Vagina (tissue), 2 donors: ENCODE results near the gene DNM3. TPM values are rescaled to one million over a fixed set of nuclear protein-coding genes. Genes with fewer than 3 reads are reported as not detected.
A peak's percentile ranks its signal among the peaks of the same experiment; 100 is the strongest.

Source experiments
- DNase-seq, 2 donors: peaks; one replicate each; pipeline ENCODE4 v3.0.0-alpha.2; 2017; ENCODE audit errors: extremely low spot score in 2 of 2
- H3K27ac ChIP-seq: fragments of 200-600 bp; sonication (generic); one replicate; pipeline ENCODE4 v1.5.1; 2019
- H3K27me3 ChIP-seq: fragments of 200-600 bp; sonication (generic); one replicate; pipeline ENCODE4 v1.5.1; 2019
- H3K36me3 ChIP-seq, 2 donors: fragments of 200-600 bp; sonication (generic); one replicate each; pipeline ENCODE4 v1.5.1; 2017 to 2019
- H3K4me1 ChIP-seq: fragments of 200-600 bp; sonication (generic); one replicate; pipeline ENCODE4 v1.5.1; 2019
- H3K4me3 ChIP-seq, 2 donors: fragments of 200-600 bp; sonication (generic); 1 replicate in 1 of 2; 2 replicates in 1 of 2; pipeline ENCODE4 v1.5.1; 2016 to 2019
- H3K9me3 ChIP-seq: fragments of 200-600 bp; sonication (generic); one replicate; pipeline ENCODE4 v1.5.1; 2019
- POLR2A ChIP-seq, 2 donors: fragments of 450-650 bp; IDR thresholded peaks; one replicate each; pipeline ENCODE4 v1.6.1; 2017; ENCODE audit warnings: antibody characterized with exemption in 2 of 2, mild to moderate bottlenecking in 2 of 2, moderate library complexity in 2 of 2
- POLR2AphosphoS5 ChIP-seq, 2 donors: sonication (generic); formaldehyde crosslinking; IDR thresholded peaks; one replicate each; pipeline ENCODE4 v1.9.0; 2017; ENCODE audit warnings: antibody characterized with exemption in 2 of 2, mild to moderate bottlenecking in 2 of 2, low read depth in 1 of 2; ENCODE audit not compliant: insufficient read depth in 1 of 2
- intact Hi-C: fragments of 100-400 bp; cut with DNase I; formaldehyde crosslinking; loops from one replicate; pipeline ENCODE4 v1.15.1; 2023
- total RNA-seq: library from RNA; depleted of rRNA; stranded (reverse); fragments of >200 nt; gene quantifications from one replicate; pipeline ENCODE4 v1.2.3, GENCODE V29; 2016
- TF ChIP-seq, protein P1 (sequence below), 3 experiments: fragments of 450-650 bp in 2 of 3; fragments of 200-600 bp in 1 of 3; sonication (generic) in 1 of 3; IDR thresholded peaks; one replicate each; pipeline ENCODE4 v1.5.1; 2017 to 2019; ENCODE audit warnings: antibody characterized with exemption in 3 of 3, mild to moderate bottlenecking in 2 of 3, moderate library complexity in 2 of 3

DNM3 gene
- total RNA-seq, 1 donor from 2014 or later = 15.5 TPM

DNA sequence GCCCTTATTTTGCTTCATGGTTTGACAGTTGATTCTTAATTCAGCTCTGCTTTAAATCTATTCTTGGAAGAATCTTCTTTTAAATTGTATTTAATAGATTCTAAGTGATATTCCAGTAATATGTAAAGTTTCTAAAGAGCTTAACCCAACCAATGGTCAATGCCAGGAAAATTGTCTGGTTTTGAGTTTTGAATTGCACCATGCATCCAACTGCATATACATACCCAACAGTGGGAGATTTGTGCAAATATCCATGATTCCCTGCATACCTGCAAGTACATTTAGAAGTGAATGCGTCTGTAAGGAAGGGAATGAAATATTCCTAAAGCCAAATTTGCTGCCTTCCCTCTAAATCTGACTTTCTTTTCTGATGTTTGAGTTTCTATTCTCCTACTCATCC lies 543.4 kb downstream of the DNM3 start:
- no peak for TF ChIP-seq POLR2AphosphoS5 (IDR thresholded peaks at IDR 0.05; ENCODE audit: insufficient read depth in 1 of 2, low read depth in 1 of 2)
- TF ChIP-seq, protein P1, sequence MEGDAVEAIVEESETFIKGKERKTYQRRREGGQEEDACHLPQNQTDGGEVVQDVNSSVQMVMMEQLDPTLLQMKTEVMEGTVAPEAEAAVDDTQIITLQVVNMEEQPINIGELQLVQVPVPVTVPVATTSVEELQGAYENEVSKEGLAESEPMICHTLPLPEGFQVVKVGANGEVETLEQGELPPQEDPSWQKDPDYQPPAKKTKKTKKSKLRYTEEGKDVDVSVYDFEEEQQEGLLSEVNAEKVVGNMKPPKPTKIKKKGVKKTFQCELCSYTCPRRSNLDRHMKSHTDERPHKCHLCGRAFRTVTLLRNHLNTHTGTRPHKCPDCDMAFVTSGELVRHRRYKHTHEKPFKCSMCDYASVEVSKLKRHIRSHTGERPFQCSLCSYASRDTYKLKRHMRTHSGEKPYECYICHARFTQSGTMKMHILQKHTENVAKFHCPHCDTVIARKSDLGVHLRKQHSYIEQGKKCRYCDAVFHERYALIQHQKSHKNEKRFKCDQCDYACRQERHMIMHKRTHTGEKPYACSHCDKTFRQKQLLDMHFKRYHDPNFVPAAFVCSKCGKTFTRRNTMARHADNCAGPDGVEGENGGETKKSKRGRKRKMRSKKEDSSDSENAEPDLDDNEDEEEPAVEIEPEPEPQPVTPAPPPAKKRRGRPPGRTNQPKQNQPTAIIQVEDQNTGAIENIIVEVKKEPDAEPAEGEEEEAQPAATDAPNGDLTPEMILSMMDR (IDR thresholded peaks at IDR 0.05) = no peak
- no peak for TF ChIP-seq POLR2A (IDR thresholded peaks at IDR 0.05)
- no peaks in the 10 kb centered on the region for H3K27me3 ChIP-seq
- H3K4me3 ChIP-seq = no peak overlapping the region
- intact Hi-C loops = no loop called here
- no peak overlapping the region for H3K27ac ChIP-seq
- no peaks in the 10 kb centered on the region for H3K9me3 ChIP-seq
- no peaks in the 10 kb centered on the region for H3K4me1 ChIP-seq
- no peaks in the 10 kb centered on the region for H3K36me3 ChIP-seq
- no peak for DNase-seq

DNA sequence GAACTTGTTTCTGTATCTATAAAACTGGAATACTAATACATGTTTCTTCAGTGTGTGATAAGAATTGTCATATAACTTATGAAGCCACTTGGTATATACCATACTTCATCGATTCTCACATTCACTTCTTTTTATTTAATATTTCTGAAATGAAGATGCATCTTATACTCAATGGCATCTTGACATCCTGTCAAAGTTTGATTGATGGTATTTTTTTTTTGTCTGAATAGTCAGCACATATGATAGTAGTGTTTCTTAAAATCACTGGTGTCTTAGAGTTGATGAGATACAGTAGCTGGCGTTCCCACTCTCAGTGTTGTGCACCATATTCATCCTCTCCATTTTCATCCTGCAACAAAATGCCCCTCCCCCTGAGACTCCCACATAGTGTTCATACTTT lies 544.7 kb downstream of the DNM3 start:
- no peaks in the 10 kb centered on the region for H3K9me3 ChIP-seq
- intact Hi-C loops = no loop called here

DNA sequence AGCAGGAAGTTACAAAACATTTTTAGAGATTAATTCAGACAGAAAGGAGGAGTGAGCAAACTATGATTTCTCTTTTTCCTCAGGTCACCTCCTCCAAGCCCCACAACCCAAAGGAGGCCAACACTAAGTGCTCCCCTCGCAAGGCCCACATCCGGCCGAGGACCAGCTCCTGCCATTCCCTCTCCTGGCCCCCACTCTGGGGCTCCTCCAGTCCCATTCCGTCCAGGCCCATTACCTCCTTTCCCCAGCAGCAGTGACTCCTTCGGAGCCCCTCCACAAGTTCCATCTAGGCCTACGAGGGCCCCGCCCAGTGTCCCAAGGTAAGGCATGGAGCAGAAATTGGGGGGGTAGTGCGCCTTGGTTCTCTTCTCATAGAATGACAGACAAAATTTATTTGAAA lies 547.2 kb downstream of the DNM3 start:
- Histone ChIP-seq H3K27me3 (no peaks in the 10 kb centered on the region), H3K27ac (no peak overlapping the region), H3K9me3 (no peaks in the 10 kb centered on the region), H3K4me1 (peaks cover 9% of the 10 kb centered on the region), H3K4me3 (no peak overlapping the region), H3K36me3 (no peaks in the 10 kb centered on the region)
- DNase-seq = no peak
- intact Hi-C loops = no loop called here
- TF ChIP-seq POLR2A (IDR thresholded peaks at IDR 0.05) = no peak
- TF ChIP-seq, protein P1 (IDR thresholded peaks at IDR 0.05) = no peak
- no peak for TF ChIP-seq POLR2AphosphoS5 (IDR thresholded peaks at IDR 0.05; ENCODE audit: insufficient read depth in 1 of 2, low read depth in 1 of 2)

More for the DNA sequence above, 544.7 kb downstream of the DNM3 start:
- Histone ChIP-seq H3K36me3 (no peaks in the 10 kb centered on the region), H3K27ac (no peak overlapping the region), H3K4me1 (peaks cover 9% of the 10 kb centered on the region), H3K4me3 (no peak overlapping the region), H3K27me3 (no peaks in the 10 kb centered on the region)
- no peak for DNase-seq
- TF ChIP-seq, protein P1 (IDR thresholded peaks at IDR 0.05) = no peak
- TF ChIP-seq POLR2A (IDR thresholded peaks at IDR 0.05) (no peak), POLR2AphosphoS5 (IDR thresholded peaks at IDR 0.05; ENCODE audit: insufficient read depth in 1 of 2, low read depth in 1 of 2) (no peak)

DNA sequence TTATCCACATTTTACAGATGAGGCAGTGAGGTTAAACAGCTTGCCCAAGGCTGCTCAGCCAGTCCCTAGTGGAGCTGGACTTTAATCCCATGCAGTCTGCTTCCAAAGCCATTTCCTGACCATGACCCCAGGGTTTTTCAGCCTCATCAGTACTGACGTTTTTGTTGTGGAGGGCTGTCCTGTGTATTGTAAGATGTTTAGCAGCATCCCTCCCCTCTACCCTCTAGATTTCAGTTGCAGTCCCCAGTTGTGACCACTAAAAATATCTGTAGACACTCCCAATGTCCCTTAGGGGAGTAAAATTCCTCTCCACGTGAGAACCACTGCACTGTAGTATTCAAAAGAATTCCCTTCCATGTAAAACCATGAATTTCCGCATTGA lies 549.0 kb downstream of the DNM3 start:
- no peak for TF ChIP-seq POLR2AphosphoS5 (IDR thresholded peaks at IDR 0.05; ENCODE audit: insufficient read depth in 1 of 2, low read depth in 1 of 2)
- TF ChIP-seq, protein P1 (IDR thresholded peaks at IDR 0.05) = no peak
- no peak for TF ChIP-seq POLR2A (IDR thresholded peaks at IDR 0.05)
- DNase-seq = no peak
- Histone ChIP-seq H3K4me1 (peaks cover 18% of the 10 kb centered on the region), H3K27me3 (no peaks in the 10 kb centered on the region), H3K9me3 (no peaks in the 10 kb centered on the region), H3K4me3 (peak overlapping the region in 1 of 2 donors; percentile 19), H3K27ac (peak overlapping the region; percentile 74), H3K36me3 (no peaks in the 10 kb centered on the region)
- intact Hi-C loops = loop anchor here (10.0 kb wide), 1 partner anchor 245 kb away; no protein-coding TSS in a partner anchor

DNA sequence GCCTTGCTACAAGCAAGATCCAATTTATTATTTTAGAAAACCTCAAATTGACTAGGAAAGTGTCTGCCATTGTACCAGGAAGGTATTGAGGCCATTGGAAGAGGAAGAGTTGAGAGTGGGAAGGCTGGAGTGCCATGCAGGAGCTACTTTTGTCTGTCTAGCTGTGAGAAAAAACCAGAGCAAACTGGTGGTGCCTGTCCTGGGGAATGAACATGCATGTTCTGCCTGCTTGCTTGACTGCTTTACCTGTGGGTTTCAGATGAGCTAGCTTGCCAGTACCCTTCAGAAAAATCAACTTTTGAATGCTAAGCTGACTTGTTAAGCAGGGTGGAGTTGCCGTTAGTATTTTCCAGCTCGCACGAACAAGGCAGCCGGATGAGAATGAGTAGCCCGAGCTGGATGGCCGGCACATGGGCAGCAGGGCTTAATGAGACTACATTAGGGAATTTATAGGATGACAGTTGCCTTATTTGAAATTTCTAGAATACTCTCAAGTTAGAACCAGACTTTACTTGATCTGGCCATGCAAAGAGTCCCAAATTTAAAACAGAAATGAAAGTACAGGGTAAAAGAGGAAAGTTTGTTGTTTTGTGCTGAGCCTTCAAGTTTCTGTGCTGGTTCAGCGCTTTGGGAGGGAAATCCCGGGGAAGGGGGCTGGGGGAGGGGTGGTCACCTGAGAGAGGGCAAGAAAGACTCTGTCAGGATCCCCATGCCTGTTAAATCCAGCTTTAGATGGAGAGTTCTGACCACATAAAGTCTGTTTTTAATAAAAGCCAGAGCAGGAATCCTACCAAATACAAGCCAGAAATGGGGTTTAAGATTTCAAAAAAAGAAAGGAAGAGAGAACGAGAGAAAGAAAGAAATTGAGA lies 549.6 kb downstream of the DNM3 start:
- Histone ChIP-seq H3K4me1 (peaks cover 18% of the 10 kb centered on the region), H3K27me3 (no peaks in the 10 kb centered on the region), H3K9me3 (no peaks in the 10 kb centered on the region), H3K27ac (peak overlapping the region; percentile 74), H3K36me3 (no peaks in the 10 kb centered on the region), H3K4me3 (peak overlapping the region; percentile 19 to 21)
- peak in 1 of 2 donors; percentile 22 for TF ChIP-seq POLR2AphosphoS5 (IDR thresholded peaks at IDR 0.05; ENCODE audit: insufficient read depth in 1 of 2, low read depth in 1 of 2)
- TF ChIP-seq, protein P1 (IDR thresholded peaks at IDR 0.05) = no peak
- no peak for DNase-seq
- intact Hi-C loops = loop anchor here (10.0 kb wide), 1 partner anchor 246 kb away; no protein-coding TSS in a partner anchor
